ENCODE results near the gene CENPL. TPM values are rescaled to one million over a fixed set of nuclear protein-coding genes. Genes with fewer than 3 reads are reported as not detected.

CENPL gene
- total RNA-seq, 1 experiment from 2014 or later, result 19.5 TPM

DNA sequence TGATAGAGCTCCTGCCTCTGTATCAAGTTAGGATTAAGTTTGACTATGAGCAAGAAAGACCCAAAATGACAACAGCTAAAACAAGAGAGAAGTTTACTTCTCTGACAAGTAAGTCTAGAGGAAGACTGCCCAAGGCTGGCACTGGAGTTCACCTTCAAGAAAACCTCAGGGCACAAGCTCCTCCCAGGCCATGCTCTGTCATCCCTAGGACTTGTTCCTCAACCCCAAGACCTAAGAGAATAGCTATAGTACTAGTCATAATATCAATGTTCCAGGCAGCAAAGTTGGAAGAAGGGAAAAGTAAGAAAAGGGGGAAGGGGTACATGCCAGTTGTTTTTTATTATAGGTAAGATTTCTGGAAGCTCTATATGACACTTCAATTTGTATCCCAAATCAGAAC is 26.6 kb downstream of the CENPL start:
- no peaks in the 10 kb centered on the region for H3K27me3 ChIP-seq (ENCODE audit: insufficient read depth, low read depth)
- H3K9me2 ChIP-seq (ENCODE audit: insufficient read depth), result no peaks in the 10 kb centered on the region
- no peak for DNase-seq
- H3K4me1 ChIP-seq (replicated peaks; ENCODE audit: insufficient read depth), result no peaks in the 10 kb centered on the region
- no peak for TF ChIP-seq EZH2 (IDR thresholded peaks at IDR 0.05; ENCODE audit: low read depth)
- TF ChIP-seq CTCF (conservative IDR thresholded peaks at IDR 0.05), result no peak
- ChIA-PET POLR2A (ENCODE audit: unreplicated experiment) (interaction anchor here (0.6 kb wide), 1 partner anchor 66 kb away, joined by 6 read pairs; no protein-coding TSS in a partner anchor), CTCF (no interaction called here)
- peaks cover 10% of the 10 kb centered on the region for H3F3A ChIP-seq (ENCODE audit: insufficient read depth, low read depth)
- H3K79me2 ChIP-seq (ENCODE audit: low read depth), result no peaks in the 10 kb centered on the region
- no peak overlapping the region for H3K27ac ChIP-seq
- H4K20me1 ChIP-seq (ENCODE audit: insufficient read depth), result no peaks in the 10 kb centered on the region
- no peak overlapping the region for H3K4me2 ChIP-seq
- no TSS peak for BruUV-seq (replicated peaks)
- H2AFZ ChIP-seq, result no peak overlapping the region
- H3K4me3 ChIP-seq, result no peak overlapping the region
- no peaks in the 10 kb centered on the region for H3K9me3 ChIP-seq (ENCODE audit: insufficient read depth, low read depth)
- intact Hi-C loops (cut with micrococcal nuclease; ENCODE audit: unreplicated experiment), result no loop called here
- peaks cover 3% of the 10 kb centered on the region; the same call in 1 of the 2 replicates for H3K36me3 ChIP-seq (ENCODE audit: low read depth)

DNA sequence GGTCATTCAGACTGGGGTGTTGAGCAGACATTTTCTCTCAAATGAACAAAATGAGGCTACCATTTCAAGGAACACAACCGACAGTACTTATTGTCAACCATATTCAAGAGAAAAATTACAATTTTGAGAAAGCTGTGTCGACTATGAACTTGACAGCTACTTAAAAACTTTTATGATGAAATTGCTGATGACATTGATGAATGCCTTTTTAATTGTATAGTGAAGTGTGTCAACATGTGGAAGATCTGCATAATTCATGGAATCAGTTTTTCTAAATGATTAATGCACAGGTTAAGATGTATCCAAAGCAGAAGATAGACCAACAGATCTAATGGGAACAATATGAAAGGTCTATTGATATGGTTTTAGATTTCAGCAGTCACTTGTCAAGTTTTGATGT is 34.8 kb downstream of the CENPL start:
- no peaks in the 10 kb centered on the region for H3F3A ChIP-seq (ENCODE audit: insufficient read depth, low read depth)
- H3K4me2 ChIP-seq, result no peak overlapping the region
- TF ChIP-seq CTCF (conservative IDR thresholded peaks at IDR 0.05) (no peak), EZH2 (IDR thresholded peaks at IDR 0.05; ENCODE audit: low read depth) (no peak)
- intact Hi-C loops (cut with micrococcal nuclease; ENCODE audit: unreplicated experiment), result no loop called here
- CTCF ChIA-PET, result no interaction called here
- H3K4me3 ChIP-seq, result no peak overlapping the region
- no peaks in the 10 kb centered on the region for H3K27me3 ChIP-seq (ENCODE audit: insufficient read depth, low read depth)
- H2AFZ ChIP-seq, result no peak overlapping the region
- DNase-seq, result no peak
- H3K9me3 ChIP-seq (ENCODE audit: insufficient read depth, low read depth), result no peaks in the 10 kb centered on the region
- H3K36me3 ChIP-seq (ENCODE audit: low read depth), result no peaks in the 10 kb centered on the region
- H3K4me1 ChIP-seq (replicated peaks; ENCODE audit: insufficient read depth), result no peaks in the 10 kb centered on the region
- H3K79me2 ChIP-seq (ENCODE audit: low read depth), result no peaks in the 10 kb centered on the region
- H3K27ac ChIP-seq, result no peak overlapping the region
- H3K9me2 ChIP-seq (ENCODE audit: insufficient read depth), result no peaks in the 10 kb centered on the region
- no peaks in the 10 kb centered on the region for H4K20me1 ChIP-seq (ENCODE audit: insufficient read depth)
- POLR2A ChIA-PET (ENCODE audit: unreplicated experiment), result interaction anchor here (0.7 kb wide), 1 partner anchor 151 kb away, joined by 3 read pairs; no protein-coding TSS in a partner anchor
- no TSS peak for BruUV-seq (replicated peaks)

DNA sequence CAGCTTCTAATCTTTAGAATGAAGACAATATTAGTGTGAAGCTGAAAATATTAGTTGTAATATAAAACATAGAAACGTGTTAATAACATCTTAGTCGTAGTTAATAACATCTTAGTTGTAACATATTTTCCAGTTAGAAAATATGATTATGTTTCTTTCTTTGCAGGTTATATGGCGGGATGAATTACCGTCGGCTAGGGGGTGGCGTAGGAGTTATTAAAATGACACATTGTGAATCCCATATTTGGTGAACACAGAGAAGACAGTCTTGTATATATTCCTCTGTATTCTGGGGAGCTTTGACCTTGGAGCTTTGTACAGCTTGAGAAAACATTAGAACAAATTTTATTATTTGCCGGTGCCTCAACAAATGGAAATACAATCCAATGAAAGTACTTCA is 39.7 kb downstream of the CENPL start:
- H3K4me2 ChIP-seq, result no peak overlapping the region
- H2AFZ ChIP-seq, result no peak overlapping the region
- H3K27ac ChIP-seq, result no peak overlapping the region
- H3K4me3 ChIP-seq, result no peak overlapping the region
- H3K4me1 ChIP-seq (replicated peaks; ENCODE audit: insufficient read depth), result no peaks in the 10 kb centered on the region
- TF ChIP-seq EZH2 (IDR thresholded peaks at IDR 0.05; ENCODE audit: low read depth), result no peak
- TF ChIP-seq CTCF (conservative IDR thresholded peaks at IDR 0.05), result no peak
- ChIA-PET CTCF (interaction anchor here (0.6 kb wide), 1 partner anchor 360 kb away, joined by 3 read pairs; no protein-coding TSS in a partner anchor), POLR2A (ENCODE audit: unreplicated experiment) (no interaction called here)
- no peaks in the 10 kb centered on the region; the same call in 1 of the 2 replicates for H3F3A ChIP-seq (ENCODE audit: insufficient read depth, low read depth)
- H3K36me3 ChIP-seq (ENCODE audit: low read depth), result no peaks in the 10 kb centered on the region; the same call in 1 of the 2 replicates
- no peaks in the 10 kb centered on the region for H4K20me1 ChIP-seq (ENCODE audit: insufficient read depth)
- no peaks in the 10 kb centered on the region for H3K9me2 ChIP-seq (ENCODE audit: insufficient read depth)
- DNase-seq, result no peak
- H3K79me2 ChIP-seq (ENCODE audit: low read depth), result no peaks in the 10 kb centered on the region
- intact Hi-C loops (cut with micrococcal nuclease; ENCODE audit: unreplicated experiment), result no loop called here
- H3K9me3 ChIP-seq (ENCODE audit: insufficient read depth, low read depth), result no peaks in the 10 kb centered on the region
- no peaks in the 10 kb centered on the region for H3K27me3 ChIP-seq (ENCODE audit: insufficient read depth, low read depth)
- no TSS peak for BruUV-seq (replicated peaks)
